Panc1 (cell line): Measurements from ENCODE around the gene BABAM2. TPM values are rescaled to one million over a fixed set of nuclear protein-coding genes. Genes with fewer than 3 reads are reported as not detected.

Experiments used
- ATAC-seq: fragments of 200-7000 bp; cut with Tn5 transposase; 2 replicates; pipeline ENCODE4 v1.9.1; 2020; ENCODE audit warnings: mild to moderate bottlenecking, moderate library complexity
- BruUV-seq: library from RNA; stranded (reverse); fragments of 400-500 nt; replicated peaks from 2 replicates; lab custom pipeline; 2021; lab: Mats Ljungman, UMichigan
- CTCF ChIA-PET: fragments of 300-600 bp; sonication (Branson Sonifier 250); formaldehyde crosslinking; loops from one replicate; lab custom pipeline; 2022; ENCODE audit warnings: antibody characterized with exemption; lab: Charles Lee
- POLR2A ChIA-PET: fragments of 300-600 bp; sonication (Branson Sonifier 250); formaldehyde crosslinking; loops from one replicate; lab custom pipeline; 2022; ENCODE audit warnings: antibody characterized with exemption; lab: Charles Lee
- DNase-seq: peaks from one replicate; pipeline ENCODE4 v3.0.0-alpha.2; 2010; ENCODE audit warnings: low read depth, low spot score
- H3K27ac ChIP-seq: 2 replicates; pipeline ENCODE4 v1.5.1; 2011; ENCODE audit warnings: mild to moderate bottlenecking, low read length, inconsistent platforms
- H3K27me3 ChIP-seq: fragments of 200-500 bp; sonication (Bioruptor generic); 2 replicates; pipeline ENCODE4 v1.6.0; 2014; ENCODE audit warnings: low read length, inconsistent platforms; ENCODE audit not compliant: control insufficient read depth, insufficient read depth
- H3K36me3 ChIP-seq: fragments of 200-500 bp; sonication (Bioruptor generic); 2 replicates; pipeline ENCODE4 v1.5.1; 2014; ENCODE audit warnings: inconsistent platforms, mild to moderate bottlenecking, low read length, moderate library complexity; ENCODE audit not compliant: control insufficient read depth, insufficient read depth
- H3K4me1 ChIP-seq: 2 replicates; pipeline ENCODE4 v1.5.1; 2011; ENCODE audit warnings: inconsistent platforms, mild to moderate bottlenecking, low read length, moderate library complexity; ENCODE audit not compliant: control insufficient read depth, insufficient read depth
- H3K4me3 ChIP-seq, 2 experiments: 2 replicates each; pipeline ENCODE4 v1.5.1; 2011 to 2012; ENCODE audit warnings: low read depth in 2 of 2, low read length in 2 of 2, mild to moderate bottlenecking in 2 of 2, inconsistent platforms in 1 of 2, moderate library complexity in 1 of 2
- H3K9me3 ChIP-seq: fragments of 200-500 bp; sonication (Bioruptor generic); 2 replicates; pipeline ENCODE4 v1.5.1; 2014; ENCODE audit warnings: low read depth, mild to moderate bottlenecking, inconsistent platforms, low read length, moderate library complexity; ENCODE audit not compliant: control insufficient read depth, insufficient read depth
- CTCF ChIP-seq: fragments of 450-650 bp; IDR thresholded peaks from 2 replicates; pipeline ENCODE4 v1.5.1; 2017; ENCODE audit warnings: mild to moderate bottlenecking
- POLR2AphosphoS5 ChIP-seq: IDR thresholded peaks from 2 replicates; pipeline ENCODE4 v1.6.1; 2012; ENCODE audit warnings: mild to moderate bottlenecking, low read depth, low read length, moderate library complexity
- REST ChIP-seq, 2 experiments: IDR thresholded peaks; 2 replicates each; pipeline ENCODE4 v1.6.1; 2011 to 2012; ENCODE audit warnings: low read depth in 2 of 2, control low read depth in 1 of 2, low read length in 1 of 2, mild to moderate bottlenecking in 1 of 2, moderate library complexity in 1 of 2; ENCODE audit not compliant: insufficient read depth in 1 of 2
- SIN3A ChIP-seq: IDR thresholded peaks from 2 replicates; pipeline ENCODE4 v1.6.1; 2012; ENCODE audit warnings: low read depth, mild to moderate bottlenecking, low read length, moderate library complexity, borderline replicate concordance; ENCODE audit not compliant: insufficient read depth
- TCF7L2 ChIP-seq: IDR thresholded peaks from 2 replicates; pipeline ENCODE4 v1.6.1; 2011; ENCODE audit warnings: mild to moderate bottlenecking, low read depth, low read length, inconsistent platforms
- in situ Hi-C: cut with HindIII; loops from 2 replicates; pipeline ENCODE4 v1.10.0; 2016; ENCODE audit warnings: low sequenced_read_pairs, low pct_unique_long_range_greater_than_20kb
- intact Hi-C: fragments of 100-400 bp; cut with micrococcal nuclease; formaldehyde crosslinking; loops from one replicate; pipeline ENCODE4 v1.10.0; 2022; ENCODE audit not compliant: unreplicated experiment
- total RNA-seq: library from RNA; stranded (reverse); gene quantifications from one replicate; pipeline ENCODE4 v1.2.1, GENCODE V29; 2021; ENCODE audit not compliant: unreplicated experiment

Gene BABAM2
- total RNA-seq, 1 experiment from 2014 or later, result 31.2 TPM

- in situ Hi-C loops (no loop called here), intact Hi-C loops (no loop called here)
- H3K9me3 ChIP-seq, result no peaks in the 10 kb centered on the region
- no peaks in the 10 kb centered on the region for H3K36me3 ChIP-seq
- no TSS peak for BruUV-seq
- ATAC-seq, result no peak
- H3K27me3 ChIP-seq, result no peaks in the 10 kb centered on the region
- peaks cover 6% of the 10 kb centered on the region; the same call in 1 of the 2 replicates for H3K4me1 ChIP-seq
- ChIA-PET CTCF (no interaction called here), POLR2A (no interaction called here)
- H3K4me3 ChIP-seq, result no peak overlapping the region
- no peak for DNase-seq
- no peak overlapping the region for H3K27ac ChIP-seq
- TF ChIP-seq REST (IDR thresholded peaks at IDR 0.05; ENCODE audit: insufficient read depth in 1 of 2, low read depth in 2 of 2, low read length in 1 of 2) (no peak), CTCF (no peak), TCF7L2 (no peak), SIN3A (no peak), POLR2AphosphoS5 (no peak)
Observed at GRCh38 chr2:28283861-28284260, 393.3 kb downstream of the BABAM2 start.

- ChIA-PET POLR2A (no interaction called here), CTCF (no interaction called here)
- no TSS peak for BruUV-seq
Observed at GRCh38 chr2:28286678-28287077, 396.1 kb downstream of the BABAM2 start.

More at GRCh38 chr2:28286678-28287077, 396.1 kb downstream of the BABAM2 start:
- peaks cover 6% of the 10 kb centered on the region; the same call in 1 of the 2 replicates for H3K4me1 ChIP-seq
- intact Hi-C loops (no loop called here), in situ Hi-C loops (no loop called here)
- H3K36me3 ChIP-seq, result no peaks in the 10 kb centered on the region
- no peaks in the 10 kb centered on the region for H3K27me3 ChIP-seq
- no peak for ATAC-seq
- DNase-seq, result no peak
- no peak overlapping the region for H3K27ac ChIP-seq
- no peaks in the 10 kb centered on the region for H3K9me3 ChIP-seq
- TF ChIP-seq REST (IDR thresholded peaks at IDR 0.05; ENCODE audit: insufficient read depth in 1 of 2, low read depth in 2 of 2, low read length in 1 of 2), result no peak
- TF ChIP-seq SIN3A, result no peak
- no peak for TF ChIP-seq TCF7L2
- TF ChIP-seq CTCF, result no peak
- H3K4me3 ChIP-seq, result no peak overlapping the region
